Measurements from ENCODE around the gene COL5A3.
"Not testable (repeated sequence)": the region's sequence is repeated elsewhere in the genome, so short reads cannot be mapped to it uniquely, and the experiment has no call there.

Gene COL5A3

DNA sequence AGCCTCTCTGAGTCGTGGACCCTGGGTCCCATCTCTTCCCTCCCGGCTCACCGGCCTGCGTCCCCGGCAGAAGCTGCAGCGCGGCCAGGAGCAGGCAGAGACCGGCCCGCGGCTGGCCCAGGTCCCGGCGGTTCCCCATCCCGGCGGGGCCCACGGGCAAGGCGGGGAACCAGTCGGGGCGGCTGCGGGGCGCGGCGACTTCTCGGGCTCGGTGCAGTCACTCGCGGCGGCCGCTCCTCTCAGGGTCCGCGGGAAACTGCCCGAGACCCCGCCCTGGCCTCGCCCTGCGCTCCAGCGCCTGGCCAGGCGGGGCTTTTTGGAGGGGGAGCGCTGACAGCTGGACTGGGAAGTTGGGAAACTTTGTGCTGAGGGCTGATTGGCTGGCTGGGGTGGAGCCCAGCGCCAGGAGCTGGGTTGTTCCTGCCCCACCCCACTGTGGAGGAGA, at the start of gene COL5A3:
COL5A3 (minus strand) TSS at position 258 of the 445 bp plus-strand sequence; CDS start at position 139, 119 bp downstream.
- DNase-seq (ENCODE audit: low read depth in 2 of 2), result no peak

DNA sequence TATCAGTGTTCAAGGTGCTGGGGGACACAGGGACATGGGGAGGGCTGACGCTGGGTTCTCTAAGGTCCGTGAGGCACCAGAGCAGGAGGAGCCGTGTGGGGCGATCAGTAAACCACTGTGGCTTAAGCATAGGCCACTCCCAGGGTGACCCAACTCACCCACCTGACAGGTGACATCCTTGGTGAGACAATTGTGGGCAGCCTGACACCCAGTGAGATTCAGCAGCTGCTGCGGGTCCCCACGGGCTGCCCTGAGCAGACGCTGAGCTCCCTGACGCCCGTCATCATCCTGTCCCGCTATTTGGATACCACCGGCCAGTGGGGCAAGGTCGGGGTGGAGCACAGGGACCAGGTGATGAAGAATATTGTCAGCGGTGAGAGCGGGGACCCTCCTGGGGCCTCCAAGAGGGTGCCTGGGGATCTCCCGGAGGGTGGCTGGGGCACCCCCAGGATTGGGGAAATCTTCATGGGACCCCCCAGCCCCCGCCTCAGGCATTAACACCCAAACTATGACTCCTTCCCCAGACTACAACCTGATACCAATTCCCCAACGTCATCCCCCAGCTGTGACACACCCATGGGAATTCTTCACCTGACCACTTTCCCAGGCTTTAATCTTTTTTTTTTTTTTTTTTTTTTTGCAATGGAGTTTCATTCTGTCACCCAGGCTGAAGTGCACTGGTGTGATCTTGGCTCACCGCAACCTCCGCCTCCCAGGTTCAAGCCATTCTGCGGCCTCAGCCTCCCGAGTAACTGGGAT, 42.5 kb upstream of the COL5A3 start:
- DNase-seq (ENCODE audit: low read depth in 2 of 2), result no peak

DNA sequence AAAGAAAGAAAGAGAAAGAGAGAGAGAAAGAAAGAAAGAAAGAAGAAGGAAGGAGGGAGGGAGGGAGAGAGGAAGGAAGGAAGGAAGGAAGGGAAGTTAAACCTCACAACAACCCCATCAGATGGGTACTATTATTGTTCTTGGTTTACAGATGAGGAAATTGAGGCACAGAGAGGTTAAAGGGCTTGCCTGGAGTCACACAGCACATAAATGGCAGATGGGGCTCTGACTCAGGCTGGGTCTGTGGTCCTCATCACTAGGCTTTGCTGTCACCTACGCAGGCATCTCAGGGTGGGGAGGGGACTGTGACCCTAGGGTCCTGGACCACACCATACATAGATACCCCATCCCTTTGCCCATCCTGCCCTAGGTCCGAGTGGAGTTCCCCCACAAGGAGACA, 39.3 kb upstream of the COL5A3 start:
- no peak for DNase-seq (ENCODE audit: low read depth in 2 of 2)

DNA sequence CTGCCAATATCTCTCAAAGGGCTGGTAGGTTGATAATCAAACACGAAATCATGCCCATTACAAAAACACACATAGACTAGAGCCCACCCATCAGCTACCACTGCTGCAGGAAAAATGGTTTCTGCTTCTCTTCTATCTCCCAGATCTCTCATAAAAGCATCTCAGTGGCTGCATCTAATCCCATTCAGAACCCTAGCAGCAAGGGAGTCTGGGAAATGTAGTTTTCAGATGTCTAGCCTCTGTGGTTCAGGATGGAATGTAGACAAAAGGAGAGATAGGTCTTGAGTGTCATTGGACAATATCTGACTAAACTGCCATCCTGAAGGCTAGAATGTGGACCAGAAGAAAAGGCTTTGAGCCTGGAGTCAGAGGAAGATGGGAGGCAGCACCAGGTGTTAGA, 35.1 kb upstream of the COL5A3 start:
- DNase-seq (ENCODE audit: low read depth in 2 of 2), result no peak

DNA sequence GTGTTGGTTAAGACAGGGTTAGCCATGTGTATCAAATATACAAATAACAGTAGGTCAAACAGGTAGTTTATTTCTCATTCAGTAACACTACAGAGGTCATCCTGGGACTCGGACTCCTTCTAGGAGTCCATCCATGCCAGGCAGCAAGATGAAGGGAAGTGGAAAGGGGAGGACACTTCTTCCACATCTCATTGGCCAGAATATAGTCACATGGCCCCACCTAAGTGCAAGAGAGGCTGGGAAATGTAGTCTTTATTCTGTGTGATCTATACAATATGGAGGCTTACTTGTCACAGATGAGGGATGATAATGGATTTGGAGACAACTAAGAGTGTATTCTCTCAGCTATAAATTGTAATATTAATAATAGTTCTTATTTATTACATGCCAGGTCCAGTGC, 34.1 kb upstream of the COL5A3 start:
- DNase-seq (ENCODE audit: low read depth in 2 of 2), result no peak

DNA sequence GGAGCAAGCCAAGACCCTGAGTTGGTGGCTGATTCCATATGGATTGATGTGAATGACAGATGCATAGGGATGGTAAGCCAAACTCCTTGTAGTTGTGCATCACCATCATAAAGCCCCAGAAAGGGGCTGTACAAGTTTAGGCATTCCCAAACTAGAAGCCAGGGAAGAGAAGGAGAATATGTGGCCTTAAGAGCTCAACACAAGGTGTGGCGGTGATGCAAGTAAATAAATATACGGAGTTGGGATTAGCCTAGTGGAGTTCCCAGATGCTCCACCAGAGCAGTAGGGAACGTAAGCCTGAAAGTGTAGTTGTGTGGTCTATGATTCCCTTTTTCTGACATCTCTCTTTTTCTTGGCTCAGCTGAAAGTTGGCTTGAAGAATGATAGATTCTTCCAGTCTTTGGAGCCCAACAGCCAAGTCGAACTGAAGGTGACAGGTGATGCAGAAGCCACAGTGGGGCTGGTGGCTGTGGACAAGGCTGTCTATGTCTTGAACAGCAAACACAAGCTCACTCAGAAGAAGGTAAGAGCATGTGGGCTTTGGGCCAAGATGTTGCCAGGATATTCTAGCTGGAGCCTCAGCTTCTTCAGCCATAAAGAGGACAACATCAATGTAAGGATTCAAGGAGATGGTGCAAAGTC, 33.1 kb upstream of the COL5A3 start:
- DNase-seq (ENCODE audit: low read depth in 2 of 2), result no peak

DNA sequence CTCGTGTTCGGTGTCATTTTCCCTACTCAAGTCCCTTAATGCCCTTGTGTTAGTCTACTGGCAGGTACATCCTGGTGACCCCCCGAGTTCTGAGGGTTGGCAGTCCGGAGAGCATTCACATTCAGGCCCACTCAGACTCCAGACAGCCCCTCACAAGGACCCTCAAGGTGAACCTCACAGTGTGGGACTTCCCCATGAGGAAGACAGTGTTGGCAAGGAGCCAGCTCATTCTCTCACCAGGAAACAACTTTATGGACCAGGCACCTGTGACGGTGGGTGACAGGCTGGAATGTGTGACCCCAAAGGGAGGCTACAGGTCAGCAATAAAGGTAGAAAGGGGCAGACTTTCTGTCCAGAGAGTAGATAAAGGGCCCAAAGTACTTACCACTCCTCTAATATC, 27.5 kb upstream of the COL5A3 start:
- no peak for DNase-seq (ENCODE audit: low read depth in 2 of 2)

DNA sequence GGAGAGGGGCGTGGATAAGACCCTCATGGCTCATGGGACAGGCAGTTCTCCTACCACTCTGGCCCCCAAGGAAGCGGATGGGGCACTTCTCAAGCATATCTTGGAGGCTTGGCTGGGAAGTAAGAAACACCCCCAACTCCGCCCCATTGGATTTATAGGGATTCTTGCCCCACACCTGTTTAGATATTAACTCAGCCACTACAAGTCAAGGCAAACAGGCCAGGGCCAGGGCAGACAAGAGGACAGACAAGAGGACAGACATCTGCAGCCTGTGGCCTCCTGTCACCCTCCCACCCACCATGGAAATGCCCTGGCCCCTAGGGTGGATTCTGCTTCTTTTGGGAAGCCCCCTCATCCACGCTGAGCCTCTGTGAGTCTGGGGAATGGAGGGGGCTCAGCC, 27.1 kb upstream of the COL5A3 start:
- no peak for DNase-seq (ENCODE audit: low read depth in 2 of 2)

DNA sequence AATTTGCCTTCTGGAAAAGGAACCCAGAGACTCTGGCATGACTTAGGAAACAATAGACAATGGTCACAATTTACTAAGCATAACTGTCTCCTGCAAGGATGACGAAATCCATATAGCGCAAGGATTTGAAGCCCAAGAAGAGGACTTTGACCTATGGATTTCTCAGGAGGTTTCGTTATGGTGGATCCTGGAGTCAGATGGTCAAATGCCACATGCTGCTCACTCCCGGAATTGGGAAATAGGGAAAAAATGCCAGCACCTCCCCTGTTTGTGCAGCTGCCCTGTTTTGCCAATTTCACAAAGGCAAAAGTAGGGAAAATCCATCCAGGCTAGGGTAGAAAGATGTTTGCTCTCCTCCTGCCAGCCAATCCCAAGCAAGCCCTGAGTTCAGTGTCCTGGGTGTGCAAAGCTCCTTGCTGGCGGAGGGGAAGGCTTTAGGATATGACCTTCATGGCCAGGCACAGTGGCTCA, 26.3 kb upstream of the COL5A3 start:
- DNase-seq (ENCODE audit: low read depth in 2 of 2), result no peak

DNA sequence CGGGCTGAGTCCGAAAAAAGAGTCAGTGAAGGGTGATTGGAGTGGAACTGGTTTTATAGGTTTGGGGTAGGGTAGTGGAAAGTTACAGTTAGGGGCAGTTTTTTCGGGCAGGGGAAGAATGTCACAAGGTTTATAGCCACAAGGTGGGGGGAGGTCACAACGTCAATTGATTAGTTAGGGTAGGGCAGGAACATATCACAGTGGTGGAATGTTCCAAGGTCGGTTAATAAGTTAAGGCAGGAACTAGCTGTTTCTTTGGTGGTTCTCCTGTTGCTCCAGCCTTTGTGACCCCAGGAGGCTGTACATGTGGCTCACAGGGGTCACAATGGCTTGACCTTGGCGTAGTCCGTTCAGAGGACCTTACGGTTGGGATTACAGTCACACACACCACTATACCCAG, 23.3 kb upstream of the COL5A3 start:
- DNase-seq (ENCODE audit: low read depth in 2 of 2), result no peak

DNA sequence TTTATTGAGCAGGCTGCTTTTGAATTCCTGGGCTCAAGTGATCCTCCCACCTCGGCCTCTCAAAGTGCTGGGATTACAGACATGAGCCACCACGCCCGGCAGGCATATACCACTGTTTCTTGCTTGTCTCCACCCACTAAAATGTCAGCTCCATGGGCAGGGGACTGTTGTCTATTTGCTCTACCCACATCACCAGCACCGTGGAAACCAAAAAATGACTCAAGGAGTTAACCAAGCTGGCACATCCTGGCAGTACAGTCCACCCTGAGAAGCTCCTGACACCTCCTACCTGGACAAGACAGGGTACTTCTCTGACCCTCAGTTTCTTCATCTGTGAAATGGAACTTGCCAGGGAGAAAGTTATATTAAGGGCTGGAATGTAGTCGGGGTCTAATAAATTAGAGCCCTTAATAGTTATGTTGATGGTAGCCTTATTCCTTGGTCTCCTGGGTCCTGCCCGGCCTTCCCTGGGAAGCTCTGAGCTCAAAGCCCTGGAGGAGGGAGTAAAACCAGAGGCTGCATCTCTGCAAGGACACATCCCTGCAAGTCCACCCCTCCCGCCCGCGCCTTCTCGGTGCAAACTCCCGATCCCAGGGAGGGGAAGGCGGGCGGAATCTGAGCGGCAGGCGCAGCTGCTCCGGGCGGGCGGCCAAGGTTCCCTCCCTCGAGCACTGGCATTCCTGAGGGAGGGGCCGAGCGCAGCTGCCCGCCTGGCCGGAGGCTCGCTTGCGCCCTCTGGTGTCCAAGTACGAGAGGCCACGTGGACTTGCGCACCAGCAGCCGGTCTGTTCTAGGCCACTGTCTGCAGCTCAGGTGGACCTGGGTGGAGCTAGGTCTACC, 17.1 kb upstream of the COL5A3 start:
- peak; percentile 37 to 49 for DNase-seq (ENCODE audit: low read depth in 2 of 2)

DNA sequence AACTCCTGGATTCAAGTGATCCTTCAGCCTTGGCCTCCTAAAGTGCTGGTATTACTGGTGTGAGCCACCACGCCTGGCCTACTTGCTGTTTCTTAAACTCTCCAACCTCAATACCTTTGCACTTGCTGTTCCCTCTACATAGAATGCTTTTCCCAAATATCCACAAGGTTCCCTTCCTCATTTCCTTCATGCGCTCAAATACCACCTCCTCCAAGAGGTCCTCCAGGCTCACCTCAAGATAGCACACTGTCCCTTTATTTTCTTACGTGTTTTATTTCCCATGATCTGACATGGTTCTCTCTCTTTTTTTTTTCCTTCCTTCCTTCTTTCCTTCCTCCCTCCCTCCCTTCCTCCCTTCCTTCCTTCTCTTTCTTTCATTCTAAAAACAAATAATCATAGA, 16.4 kb upstream of the COL5A3 start:
- DNase-seq (ENCODE audit: low read depth in 2 of 2), result no peak

DNA sequence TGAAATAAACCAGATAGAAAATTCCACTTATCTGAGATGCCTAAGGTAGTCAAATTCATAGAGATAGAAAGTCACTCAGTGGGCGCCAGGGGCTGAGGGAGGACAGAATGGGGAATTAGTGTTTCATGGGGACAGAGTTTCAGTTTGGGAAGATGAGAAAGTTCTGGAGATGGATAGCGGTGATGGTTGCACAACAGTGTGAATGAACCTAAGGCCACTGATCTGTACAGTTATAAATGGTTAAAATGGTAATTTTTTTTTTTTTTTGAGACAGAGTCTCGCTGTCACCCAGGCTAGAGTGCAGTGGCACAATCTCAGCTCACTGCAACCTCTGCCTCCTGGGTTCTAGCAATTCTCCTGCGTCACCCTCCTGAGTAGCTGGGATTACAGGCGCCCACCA, 12.8 kb upstream of the COL5A3 start:
- DNase-seq (ENCODE audit: low read depth in 2 of 2), result not testable (repeated sequence)

DNA sequence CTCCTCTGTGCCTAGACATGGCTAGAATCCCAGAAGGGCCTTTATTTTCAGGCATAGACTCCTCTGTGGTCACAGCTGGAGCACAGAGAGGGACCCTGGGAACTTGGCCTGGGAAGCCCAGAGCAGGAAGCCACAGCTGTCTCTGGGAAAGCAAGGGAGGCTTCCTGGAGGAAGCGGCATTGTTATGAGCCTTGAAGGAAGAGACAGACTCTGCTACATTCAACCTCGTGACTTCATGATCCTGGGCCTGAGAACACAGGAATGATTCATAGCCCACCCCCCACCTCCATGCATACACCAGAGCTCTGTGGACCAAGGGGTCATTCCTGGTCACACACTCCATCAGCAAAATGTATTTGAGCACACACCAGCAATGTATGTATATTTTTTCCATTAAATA, 11.6 kb upstream of the COL5A3 start:
- DNase-seq (ENCODE audit: low read depth in 2 of 2), result no peak

DNA sequence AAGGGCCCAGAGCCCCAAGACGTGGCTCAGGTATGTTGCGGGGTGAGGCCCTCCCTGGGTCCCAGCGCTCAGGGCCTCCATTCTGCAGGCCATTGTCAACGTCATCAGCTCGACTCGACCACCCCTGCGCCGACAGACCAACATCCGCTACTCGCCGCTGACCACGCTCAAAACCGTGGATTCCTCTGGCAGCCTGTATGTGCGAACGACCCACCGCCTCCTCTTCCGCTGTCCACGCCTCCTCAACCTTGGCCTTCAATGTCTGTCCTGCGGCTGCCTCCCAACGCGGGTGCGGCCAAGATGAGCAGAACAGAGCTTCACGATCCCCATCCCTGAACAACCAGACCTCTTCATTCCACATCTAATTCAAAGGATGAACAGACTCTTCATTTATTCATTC, 11.1 kb upstream of the COL5A3 start:
- DNase-seq (ENCODE audit: low read depth in 2 of 2), result no peak

DNA sequence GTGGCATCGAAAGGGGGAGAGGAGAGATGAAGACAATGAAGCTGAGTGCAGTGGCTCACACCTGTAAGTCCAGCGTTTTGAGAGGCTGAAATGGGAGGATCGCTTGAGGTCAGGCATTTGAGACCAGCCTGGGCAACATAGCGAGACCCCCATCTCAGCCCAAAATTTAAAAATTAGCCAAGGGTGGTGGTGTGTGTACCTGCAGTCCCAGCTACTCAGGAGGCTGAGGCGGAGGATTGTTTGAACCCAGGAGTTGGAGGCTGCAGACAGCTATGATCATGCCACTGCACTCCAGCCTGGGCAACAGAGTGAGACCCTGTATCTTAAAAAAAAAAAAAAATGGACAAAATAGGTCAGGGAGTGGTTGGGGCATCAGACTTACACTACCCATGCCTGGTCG, 10.5 kb upstream of the COL5A3 start:
- DNase-seq (ENCODE audit: low read depth in 2 of 2), result no peak

DNA sequence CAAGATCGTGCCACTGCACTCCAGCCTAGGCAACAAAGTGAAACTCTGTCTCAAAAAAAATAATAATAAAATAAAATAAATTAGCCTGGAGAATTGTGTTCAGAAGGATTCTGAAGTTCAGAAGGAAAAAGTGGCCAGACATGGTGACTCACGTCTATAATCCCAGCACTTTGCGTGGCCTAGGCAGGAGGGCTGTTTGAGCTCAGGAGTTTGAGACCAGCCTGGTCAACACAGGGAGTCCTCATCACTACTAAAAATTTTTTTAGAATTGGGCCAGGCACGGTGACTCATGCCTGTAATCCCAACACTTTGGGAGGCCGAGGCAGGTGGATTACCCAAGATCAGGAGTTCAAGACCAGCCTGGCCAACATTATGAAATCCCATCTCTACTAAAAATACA, 8.9 kb upstream of the COL5A3 start:
- no peak for DNase-seq (ENCODE audit: low read depth in 2 of 2)

DNA sequence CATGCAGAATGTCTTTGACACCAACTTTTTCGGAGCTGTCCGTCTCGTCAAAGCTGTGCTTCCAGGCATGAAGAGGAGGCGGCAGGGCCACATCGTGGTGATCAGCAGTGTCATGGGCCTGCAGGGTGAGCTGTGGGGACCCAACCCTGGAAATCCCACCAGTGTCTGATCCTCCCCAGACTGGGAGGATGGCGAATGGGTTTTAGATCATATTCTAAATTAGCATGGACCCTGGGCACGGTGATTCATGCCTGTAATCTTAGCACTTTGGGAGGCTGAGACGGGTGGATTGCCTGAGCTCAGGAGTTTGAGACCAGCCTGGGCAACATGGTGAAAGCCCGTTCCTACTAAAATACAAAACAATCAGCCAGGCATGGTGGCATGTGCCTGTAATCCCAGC, 8.5 kb upstream of the COL5A3 start:
- no peak for DNase-seq (ENCODE audit: low read depth in 2 of 2)

DNA sequence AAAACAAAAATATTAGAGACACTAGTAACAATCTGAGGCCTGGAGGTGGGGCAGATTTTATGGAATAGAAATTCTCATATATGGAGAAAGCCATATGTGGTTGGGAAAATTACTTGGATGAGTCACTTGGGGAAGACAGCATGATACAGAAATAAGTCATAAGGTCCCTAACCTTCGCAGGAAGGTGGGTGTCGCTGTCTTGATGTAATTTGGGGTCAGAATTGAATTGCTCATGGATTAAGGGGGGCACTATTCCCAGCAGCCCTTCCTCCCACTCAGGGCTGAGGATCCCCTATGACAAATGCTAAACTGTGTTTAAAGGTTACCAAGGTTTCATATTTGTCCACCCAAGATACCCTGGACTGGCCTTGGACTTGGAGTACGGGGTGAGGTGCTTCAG, 8.0 kb upstream of the COL5A3 start:
- no peak for DNase-seq (ENCODE audit: low read depth in 2 of 2)

DNA sequence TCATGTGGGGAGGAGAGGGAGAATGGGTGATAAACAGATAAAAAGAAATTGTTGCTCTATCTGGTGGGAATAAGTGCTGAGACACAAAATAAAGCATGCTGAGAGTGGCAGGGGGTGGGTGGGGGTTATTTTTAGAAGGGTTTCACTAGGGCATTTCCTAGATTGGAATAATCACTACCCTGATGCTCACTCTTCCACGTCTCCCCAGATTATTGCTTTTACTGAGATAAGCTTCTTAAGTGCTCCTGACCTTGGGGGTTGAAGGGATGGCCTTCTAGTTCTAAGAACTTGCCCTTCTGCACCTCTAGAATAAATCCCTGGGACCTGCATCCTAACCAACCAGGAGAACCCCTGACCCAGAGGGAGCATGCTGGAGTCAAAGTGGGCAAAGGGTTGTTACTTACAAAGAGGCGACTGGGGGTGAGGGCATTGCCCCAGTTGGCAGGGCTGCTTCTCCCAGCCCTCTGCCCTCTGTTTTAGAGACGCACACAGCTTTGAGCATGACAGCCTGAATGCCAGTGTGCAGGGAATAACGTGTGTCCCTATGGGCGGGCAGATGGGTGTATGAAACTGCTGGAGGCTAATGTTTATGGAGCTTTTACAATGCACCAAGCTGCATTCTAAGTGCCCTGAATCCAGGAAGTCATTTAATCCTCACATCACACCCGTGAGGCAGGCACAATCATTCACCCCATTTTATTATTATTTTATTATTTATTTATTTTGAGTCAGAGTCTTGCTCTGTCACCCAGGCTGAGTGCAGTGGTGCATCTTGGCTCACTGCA, 3.7 kb upstream of the COL5A3 start:
- no peak for DNase-seq (ENCODE audit: low read depth in 2 of 2)

DNA sequence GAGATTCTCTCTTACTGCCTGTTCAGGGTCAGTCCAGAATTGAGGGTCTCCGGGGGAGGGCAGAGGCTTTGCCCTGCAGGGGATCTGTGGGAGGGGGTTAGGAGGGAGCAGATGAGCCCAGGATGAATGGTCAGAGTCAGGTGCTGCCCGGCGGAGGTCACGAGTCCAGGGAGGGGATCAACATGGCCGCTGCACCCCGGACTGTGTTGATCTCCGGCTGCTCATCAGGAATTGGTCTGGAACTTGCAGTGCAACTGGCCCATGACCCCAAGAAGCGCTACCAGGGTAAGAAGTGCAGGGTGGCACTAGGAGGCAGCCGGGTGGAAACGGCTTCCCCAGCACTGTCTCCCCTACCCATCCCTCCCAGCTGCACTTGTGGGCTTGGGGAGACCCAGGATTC, 3.0 kb upstream of the COL5A3 start, which contains the start of gene RDH8:
RDH8 (plus strand) TSS at position 168 of the 400 bp plus-strand sequence; CDS start at position 183, 15 bp downstream.
- no peak for DNase-seq (ENCODE audit: low read depth in 2 of 2)

DNA sequence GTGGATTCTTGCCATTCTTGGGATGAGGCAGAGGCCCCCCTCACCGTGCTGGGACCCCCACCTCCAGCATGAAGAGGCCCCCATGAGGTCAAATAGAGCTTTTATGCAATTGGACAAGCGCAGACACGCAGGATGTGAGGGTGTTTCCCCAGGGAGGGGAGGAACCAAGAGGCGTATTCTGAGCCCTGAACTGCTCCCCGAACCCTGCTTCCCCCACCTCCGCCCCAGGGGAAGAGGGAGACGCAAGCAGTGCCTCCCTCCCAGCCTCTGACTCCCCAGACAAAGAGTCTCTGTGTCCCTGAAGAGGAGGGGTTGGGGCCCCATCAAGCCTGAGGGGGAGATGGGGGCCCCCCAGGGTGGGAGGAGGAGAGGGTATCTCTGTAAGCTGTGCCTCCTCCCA, 1.7 kb upstream of the COL5A3 start:
- DNase-seq (ENCODE audit: low read depth in 2 of 2), result no peak

Measured in stimulated activated CD8-positive, alpha-beta memory T cell treated with anti-CD3 and anti-CD28 coated beads, Interleukin-7, amount 100 ng/mL, for 1 hour (primary cell).